SH-SY5Y (cell line): ENCODE results near the gene SIMC1.

ENCODE experiments used
- GATA2 ChIP-seq: IDR thresholded peaks from 2 replicates; pipeline ENCODE4 v1.6.1; 2011; ENCODE audit warnings: mild to moderate bottlenecking, low read depth, low read length
- GATA3 ChIP-seq: IDR thresholded peaks from 2 replicates; pipeline ENCODE4 v1.6.1; 2011; ENCODE audit warnings: low read depth, mild to moderate bottlenecking, low read length, moderate library complexity

- TF ChIP-seq GATA2 (no peak), GATA3 (no peak)
These were observed 104.7 kb downstream of the SIMC1 start for GRCh38 chr5:176342766-176343458.
